GM21423 (cell line): ENCODE data around the gene MOB3A.
"Not testable (repeated sequence)": the region's sequence is repeated elsewhere in the genome, so short reads cannot be mapped to it uniquely, and the experiment has no call there.

Experiments
- ATAC-seq: cut with Tn5 transposase; IDR thresholded peaks from one replicate; pipeline ENCODE4 v1.9.1; 2021; ENCODE audit warnings: mild to moderate bottlenecking, moderate library complexity; ENCODE audit not compliant: unreplicated experiment

Gene MOB3A

DNA sequence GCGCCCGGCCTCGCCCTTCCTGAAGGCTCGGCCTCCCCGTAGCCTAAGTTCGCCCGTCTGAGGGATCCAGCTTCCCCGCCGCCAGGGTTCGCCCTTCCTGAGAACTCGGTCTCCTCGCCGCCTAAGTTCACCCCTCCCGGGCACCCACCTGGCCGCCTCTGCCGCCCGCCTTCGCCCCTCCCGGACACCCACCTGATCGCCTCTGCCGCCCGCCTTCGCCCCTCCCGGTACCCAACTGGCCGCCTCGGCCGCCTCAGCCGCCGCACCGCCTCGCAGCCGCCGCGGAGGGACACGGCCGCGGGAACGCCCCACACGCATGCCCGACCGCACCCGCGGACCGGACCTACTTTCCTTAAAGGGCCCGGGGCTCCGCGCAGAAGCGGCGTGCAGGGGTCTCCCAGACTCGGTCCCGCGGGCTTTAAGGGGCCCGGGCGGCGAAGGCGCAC lies at the start of gene MOB3A:
Gene MOB3A (minus strand): TSS at position 293 of the 446 bp plus-strand sequence. CDS start 17,766 bp downstream, outside the sequence.
- peak; percentile 36 for ATAC-seq

DNA sequence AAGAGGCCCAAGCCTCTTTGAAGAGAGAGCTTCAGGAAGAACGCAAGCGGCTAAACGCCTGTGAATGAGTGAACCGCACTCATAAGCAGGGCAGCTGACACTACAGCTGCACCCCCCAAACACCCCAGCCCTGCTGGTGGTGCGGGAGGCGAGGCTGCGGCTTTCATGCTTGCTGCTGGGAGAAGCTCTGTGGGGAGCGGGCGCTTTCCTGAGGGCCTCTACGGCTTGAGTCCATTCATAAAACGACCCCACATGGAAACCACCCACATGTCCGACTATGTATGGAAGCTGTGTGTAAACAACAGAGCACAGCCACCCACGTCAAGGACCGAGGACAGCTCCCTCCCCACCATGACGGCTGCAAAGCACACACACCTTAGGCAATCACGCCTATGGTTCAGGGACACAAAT lies 49.7 kb upstream of the MOB3A start:
- no peak for ATAC-seq

DNA sequence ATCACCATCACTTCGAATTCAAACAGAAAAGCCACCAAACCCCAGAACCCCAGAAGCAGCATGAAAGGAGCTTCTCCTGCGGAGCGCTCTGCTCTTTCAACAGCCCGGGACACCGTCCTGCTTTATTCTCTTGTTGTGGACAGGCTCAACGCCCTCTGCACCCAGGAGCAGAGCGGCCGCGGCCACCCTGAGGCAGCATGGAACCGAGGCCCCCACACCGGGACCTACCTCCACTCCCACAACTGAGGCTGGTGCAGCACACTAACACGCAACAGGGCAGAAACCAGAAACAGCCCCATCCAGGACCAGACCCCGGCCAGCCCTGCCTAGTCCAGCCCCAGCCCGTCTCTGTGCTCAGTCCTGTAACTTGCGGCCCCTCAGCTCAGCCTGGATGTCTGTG lies 48.1 kb upstream of the MOB3A start:
- ATAC-seq: no peak

DNA sequence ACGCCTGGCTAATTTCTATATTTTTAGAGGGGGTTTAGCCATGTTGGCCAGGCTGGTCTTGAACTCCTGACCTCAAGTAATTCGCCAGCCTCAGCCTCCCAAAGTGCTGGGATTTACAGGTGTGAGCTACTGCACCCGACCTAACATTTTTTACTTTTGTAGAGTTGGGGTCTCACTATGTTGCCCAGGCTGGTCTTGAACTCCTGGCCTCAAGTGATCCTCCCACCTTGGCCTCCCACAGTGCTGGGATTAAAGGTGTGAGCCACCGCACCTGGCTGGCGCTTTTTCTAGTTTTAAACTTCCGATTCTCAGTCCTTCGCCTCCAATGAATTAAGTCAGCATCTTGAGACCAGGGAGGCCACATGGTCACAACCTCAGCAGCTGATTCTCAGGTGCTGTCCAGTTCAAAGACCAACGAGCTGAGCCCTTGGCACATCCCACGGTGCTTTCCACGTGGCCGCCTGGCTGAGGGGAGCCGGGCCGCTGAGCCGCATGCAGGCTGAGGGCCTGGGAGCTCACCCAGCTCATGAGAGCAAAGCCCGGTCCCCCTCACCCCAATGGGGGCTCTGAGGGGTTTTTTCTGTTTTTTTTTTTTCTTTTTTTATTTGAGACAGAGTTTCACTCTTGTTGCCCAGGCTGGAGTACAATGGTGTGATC lies 46.2 kb upstream of the MOB3A start:
- no peak for ATAC-seq

DNA sequence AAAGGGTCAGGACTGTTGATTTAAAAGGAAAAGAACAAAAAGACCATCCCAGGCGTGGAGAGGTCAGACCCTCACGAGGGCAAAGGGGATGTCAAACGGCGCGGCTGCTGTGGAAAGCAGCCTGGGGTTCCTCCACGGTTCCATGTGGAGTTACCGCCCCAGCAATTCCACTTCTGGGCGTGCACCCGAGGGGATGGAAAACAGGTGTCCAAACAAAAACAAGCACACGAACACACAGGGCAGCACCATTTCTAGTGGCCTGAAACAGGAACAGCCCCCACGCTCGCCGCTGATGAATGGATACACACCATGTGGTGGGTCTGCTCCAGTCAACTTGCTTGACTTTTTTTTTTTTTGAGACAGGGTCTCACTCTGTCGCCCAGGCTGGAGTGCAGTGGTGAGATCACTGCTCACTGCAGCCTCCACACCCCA lies 44.0 kb upstream of the MOB3A start:
- ATAC-seq: no peak

DNA sequence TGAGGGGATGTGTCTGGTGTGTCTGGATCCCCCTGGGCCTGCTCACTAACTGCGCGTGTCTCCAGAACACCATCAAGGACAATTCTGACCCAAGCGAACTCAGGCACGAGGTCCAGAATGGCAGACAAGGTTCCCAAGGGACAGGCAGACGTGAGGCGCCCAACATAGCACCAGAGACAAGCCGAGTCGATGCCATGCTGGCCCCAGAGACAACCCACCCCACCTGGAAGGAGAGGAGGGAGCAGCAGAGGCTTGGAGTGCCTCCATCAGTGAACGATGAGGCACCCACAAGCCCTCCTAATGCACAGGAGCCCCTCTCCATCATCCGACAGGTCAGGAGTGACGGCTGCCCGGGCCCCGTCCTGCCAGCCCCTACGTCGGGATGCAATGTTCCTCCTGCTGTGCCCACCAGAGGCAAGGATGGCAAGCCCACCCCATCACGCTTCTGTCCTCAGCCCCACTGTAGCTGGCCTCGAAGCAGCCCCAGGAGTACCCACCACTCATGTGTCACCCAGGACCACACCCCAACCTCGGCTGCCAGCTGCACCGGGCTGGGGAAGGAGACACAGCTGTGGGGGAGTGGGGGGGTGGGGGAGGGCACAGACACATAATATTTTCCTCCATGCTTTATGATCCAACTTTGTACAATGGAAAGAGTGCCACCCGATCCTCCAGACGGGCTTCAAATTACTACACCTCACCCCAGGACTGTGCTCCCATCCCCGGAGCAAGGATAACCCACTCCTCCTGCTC lies 43.4 kb upstream of the MOB3A start:
- no peak for ATAC-seq

DNA sequence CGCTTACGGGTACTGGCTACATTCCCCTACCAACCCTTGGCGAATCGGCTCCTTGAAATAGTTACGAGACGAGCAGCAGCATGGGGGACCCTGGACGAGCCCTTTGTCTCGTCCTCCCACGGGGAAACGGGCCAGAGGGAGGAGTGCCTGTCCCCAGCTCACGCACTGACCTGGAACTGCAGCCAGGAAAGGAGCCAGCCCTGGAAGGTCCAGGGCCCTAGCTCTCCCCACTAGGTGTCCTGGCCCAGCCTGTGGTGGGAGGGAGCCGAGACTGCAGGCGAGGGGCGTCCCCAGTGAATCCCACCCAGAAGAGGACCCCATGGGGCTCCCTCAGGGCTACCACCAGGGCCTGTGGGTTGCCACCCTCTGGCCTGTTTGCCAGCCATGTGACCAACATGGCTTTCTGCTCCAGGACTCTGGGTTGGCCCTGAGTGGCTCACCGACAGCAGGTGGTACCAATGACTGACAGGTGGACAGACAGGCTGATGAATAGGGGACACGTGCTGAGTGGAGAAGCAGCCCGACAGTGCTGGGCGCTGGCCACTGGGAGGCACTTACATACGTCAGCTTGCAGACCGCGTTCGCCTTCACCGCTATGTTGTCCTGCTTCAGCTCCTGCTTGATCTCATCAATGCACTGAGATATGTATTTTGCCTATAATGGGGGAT lies 42.1 kb upstream of the MOB3A start:
- no peak for ATAC-seq

DNA sequence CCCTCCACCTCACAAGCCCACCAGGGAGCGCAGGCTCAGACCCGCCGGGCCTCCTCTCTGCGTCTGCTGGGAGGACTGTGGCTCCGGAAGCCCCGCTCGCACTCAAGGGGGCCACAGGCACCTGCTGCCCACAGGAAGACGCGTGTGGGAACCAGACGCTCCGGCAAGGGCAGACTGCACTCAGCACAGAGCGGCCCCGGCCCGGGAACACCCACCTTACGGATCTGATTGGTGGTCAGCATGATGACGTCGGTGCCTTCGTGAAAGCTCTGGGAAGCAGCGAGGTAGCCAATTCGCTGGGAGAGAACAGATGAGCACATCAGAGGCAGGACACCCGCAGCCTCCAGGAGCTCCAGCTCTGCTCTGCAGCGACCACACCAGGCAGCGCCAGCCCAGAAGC lies 40.7 kb upstream of the MOB3A start:
- ATAC-seq: no peak

DNA sequence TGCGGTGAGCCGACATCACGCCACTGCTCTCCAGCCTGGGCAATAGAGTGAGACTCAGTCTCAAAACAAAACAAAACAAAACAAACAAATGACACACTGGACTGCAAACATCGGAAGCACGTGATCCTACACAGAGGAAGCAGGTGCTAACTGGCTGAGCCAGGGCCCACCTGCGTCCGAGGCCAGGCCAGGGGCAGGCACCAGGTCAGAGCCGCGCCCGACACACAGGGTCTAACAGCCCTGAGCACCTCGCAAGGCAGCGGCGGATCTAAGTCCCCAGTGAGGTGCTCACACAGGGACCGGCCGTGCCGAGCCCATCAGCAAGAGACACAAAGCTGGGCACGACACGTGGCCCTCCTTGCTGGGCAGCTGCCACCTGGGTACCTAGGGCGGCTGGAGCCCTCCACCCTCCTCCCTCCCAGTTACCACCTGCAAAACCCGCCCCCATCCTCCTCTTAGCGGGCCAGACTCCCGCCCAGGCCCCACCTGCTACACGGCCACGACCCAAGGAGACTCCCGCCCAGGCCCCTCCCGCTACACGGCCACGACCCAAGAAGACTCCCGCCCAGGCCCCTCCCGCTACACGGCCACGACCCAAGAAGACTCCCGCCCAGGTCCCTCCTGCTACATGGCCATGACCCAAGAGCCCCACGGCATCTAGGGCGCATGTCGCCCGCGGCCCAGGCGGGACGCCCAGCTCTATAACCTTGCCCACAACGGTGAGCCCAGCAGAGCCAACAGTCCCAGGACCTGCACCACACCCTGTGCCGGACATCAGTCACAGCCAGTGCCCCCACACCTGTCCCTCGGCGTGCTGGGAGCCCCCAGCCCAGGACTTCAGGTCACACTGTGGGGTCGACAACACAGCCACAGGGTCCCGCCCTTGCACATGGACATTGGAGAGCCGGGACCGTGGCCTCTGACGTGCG lies 39.6 kb upstream of the MOB3A start:
- ATAC-seq: no peak

DNA sequence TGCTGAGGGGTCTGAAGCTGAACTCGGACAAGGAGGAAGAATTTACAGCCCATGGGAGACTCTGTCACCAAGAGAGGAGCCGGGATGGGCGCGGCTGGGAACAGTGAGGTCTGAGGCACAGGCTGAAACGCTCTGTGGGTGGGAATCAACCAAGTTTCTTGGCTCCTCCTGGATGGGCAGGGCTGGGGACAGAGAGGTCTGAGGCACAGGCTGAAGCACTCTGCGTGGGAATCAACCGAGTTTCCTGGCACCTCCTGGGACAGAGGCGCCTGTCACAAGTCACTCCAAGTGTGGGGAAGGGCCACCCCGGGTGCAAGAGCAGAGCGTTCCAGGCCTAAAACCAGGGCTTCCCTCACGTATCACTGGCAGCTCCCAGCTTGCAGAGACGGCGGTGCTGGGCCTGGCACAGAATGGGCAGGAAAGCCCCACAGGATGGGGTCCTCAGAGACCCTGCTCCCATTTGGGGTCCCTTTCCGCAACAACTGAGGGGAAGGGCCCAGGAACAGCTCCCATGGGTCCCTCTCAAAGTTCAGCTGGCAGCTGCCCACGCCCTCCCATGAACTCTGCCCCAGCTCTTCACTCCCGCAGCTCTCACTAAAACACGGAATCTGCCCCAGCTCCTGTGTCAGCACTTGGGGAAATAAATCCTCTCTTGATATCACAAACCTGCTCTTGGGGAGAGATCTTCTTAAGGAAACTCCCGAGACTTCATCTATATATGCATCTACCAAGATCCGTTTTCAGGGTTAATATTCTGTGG lies 36.8 kb upstream of the MOB3A start:
- no peak for ATAC-seq

DNA sequence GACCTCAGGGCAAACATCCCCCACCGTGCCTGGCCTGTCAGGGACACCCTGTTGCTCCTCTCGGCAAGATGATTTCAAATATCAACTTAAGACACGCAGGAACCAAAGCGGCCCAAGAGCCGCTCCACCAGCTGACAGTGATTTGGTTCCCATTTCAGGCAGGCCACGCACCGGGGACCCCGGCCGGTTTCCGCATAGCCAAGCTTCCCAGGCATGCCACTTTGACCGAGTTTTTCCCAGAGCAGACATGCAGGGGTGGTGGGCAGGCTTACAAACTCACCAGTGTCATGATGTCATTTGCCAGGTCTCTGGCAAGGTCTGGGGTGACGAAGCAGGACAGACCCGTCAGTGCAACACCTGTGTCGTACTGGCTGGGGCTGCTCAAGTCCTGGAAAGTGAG lies 36.1 kb upstream of the MOB3A start:
- no peak for ATAC-seq

DNA sequence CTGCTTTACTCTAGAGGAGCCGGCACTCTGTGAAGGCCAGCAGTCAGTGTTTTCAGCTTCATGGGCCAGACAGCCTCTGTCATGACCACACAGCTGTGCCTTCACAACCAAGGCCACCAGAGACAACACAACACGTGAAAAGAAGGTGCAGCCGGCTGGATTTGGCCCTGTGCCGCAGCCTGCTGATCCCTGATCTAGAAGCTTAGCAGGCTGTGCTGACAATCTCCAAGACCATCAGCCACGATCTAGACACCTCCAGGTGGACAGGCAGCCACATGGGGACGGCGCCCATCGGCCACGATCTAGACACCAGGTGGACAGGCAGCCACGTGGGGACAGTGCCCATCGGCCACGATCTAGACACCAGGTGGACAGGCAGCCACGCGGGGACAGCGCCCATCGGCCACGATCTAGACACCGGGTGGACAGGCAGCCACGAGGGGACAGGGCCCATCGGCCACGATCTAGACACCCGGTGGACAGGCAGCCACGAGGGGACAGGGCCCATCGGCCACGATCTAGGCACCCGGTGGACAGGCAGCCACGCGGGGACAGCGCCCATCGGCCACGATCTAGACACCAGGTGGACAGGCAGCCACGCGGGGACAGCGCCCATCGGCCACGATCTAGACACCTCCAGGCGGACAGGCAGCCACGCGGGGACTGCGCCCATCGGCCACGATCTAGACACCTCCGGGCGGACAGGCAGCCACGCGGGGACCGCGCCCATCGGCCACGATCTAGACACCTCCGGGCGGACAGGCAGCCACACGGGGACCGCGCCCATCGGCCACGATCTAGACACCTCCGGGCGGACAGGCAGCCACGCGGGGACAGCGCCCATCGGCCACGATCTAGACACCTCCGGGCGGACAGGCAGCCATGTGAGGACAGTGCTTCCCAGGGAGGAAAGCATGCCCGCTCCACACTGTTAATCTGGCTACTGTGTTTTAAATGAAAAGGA lies 35.2 kb upstream of the MOB3A start:
- ATAC-seq: not testable (repeated sequence)

DNA sequence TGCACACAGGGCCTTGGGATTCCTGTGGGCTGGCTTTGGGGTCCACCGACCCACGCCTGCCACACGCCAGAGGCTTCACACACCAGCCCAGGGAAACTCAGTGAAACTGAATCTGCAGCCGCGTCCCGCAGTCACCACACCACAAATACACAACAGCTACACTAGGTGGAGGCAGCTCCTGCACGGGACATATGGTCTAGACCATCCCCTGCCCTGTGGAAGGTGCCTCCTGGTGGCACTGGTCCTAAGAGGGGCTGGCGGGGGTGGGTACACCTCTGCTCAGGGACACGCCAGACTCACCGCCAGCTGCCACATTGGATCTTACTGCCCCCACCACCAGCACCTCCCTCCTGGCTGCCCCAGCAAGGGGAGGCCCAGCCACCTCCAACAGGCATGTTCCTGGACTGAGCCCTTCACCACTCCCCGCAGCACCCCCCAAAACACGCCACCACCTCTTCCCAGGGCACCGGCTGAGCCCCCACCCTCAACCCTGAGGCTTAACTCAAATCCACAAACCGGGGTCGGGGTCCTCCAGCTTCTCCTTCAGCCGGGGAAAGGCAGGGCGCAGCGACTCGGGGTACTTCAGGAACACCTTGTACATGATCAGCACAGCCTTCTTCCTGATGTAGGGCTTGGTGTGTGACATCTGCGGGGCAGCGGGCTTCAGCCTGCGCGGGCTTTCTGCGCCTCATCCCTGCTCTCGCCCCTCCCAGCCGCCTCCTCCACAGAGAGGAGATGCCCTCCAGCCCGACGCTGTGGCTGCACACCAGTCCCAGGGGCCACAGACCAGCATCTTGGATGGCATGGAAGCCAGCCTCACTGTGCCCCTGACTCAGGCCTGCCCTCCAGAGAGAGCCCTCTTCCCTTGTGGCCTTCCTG lies 34.0 kb upstream of the MOB3A start:
- no peak for ATAC-seq

DNA sequence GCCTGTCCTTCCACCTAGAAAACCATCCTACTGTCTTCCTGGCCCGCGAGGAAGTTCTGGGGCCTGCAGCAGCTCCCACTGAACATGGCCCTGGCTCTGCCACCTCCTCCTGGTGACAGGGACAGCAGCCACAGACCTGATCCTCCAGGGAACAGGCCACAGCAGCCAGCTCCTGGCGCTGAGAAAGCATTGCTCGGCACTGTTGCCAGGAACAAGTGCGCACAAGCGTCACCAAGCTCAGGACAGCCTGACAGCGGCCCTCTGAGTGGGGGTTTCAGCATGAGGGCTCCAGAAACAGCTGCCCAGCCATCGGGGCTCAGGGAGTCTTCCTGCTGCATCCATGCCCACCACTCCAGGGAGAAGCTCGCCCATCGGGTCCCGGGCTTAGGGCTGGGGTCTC lies 33.4 kb upstream of the MOB3A start:
- no peak for ATAC-seq

DNA sequence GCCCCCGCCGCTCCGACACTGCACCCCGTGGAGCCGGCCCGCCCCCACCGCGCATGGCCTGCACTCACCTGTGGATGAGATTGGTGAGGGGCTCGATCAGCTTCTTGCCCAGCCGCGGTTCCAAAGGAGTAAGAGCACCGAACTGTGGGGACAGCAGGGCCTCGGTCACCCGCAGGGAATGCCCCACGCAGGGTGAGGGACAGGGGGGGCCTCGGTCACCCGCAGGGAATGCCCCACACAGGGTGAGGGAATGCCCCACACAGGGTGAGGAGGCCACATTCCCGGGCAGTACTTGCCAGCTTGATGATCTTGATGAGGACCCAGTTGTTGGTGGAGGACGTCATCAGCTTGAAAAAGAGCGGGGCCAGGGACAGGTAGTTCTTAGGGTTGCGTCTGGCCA lies 32.9 kb upstream of the MOB3A start:
- ATAC-seq: no peak

DNA sequence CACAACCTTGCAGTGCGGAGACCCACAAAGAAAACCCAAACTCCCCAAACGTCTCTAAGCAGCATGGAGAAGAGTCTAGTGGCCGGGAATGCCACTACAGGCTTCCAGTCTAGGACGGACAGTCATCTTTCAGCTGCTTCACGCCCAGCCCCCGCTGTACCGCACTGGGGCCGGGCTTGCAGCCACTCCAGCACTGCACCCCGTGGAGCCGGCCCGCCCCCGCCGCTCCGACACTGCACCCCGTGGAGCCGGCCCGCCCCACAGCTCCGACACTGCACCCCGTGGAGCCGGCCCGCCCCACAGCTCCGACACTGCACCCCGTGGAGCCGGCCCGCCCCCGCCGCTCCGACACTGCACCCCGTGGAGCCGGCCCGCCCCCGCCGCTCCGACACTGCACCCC lies 32.1 kb upstream of the MOB3A start:
- ATAC-seq: not testable (repeated sequence)

DNA sequence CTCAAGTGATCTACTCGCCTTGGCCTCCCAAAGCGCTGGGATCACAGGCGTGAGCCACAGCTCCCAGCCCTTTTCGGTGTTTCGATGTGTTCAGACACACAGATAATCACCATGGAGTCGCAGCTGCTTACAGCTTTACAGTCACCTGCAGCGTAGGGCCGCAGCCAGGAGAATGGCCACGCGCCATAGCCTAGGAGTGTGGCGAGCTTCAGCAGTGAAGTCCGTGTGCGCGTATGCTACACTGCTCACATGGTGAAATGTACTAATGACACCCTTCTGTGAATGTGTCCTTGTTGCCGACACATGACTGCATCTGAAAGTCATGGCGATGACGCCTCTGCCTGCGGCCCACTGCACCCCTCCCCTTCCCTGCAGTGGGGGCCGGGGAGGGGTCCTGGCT lies 31.6 kb upstream of the MOB3A start:
- ATAC-seq: no peak
